SIG-M5 (cell line): ENCODE measurements around the gene SEMA6B.

Experiments used
- DNase-seq: peaks from one replicate; lab custom pipeline; 2025; lab: John Stamatoyannopoulos, UW

Gene SEMA6B

DNA sequence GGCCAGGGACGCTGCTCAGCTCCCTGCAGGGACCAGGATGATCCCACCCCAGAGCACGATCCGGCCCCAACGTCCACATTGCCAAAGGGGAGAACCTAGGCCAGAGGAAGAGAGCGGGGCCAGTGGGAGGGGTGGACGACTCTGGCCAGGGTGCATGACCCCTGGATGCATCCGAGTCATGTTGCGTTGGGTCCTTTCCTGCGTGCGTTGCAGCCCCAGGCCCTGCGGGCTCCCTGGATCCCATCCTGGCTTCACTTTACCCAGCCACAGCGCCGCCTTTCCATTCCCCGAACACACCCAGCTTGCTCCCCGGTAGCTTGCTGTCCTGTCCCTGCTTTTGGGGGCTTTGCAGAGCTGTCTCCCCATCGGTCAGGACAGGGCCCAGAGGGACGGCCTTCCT, 51.7 kb downstream of the SEMA6B start:
- DNase-seq, result no peak

DNA sequence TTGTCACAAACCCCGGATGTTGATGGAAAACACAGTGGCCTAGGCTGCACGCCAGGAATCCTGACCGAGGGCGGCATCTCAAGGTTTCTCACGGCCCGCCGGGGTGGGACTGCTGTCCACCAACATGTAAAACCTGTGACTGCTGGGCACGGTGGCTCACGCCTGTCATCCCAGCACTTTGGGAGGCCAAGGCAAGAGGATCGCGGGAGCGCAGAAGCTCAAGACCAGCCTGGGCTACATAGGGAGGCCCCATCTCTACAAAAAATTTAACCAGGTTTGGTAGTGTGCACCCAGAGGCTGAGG, 52.4 kb downstream of the SEMA6B start:
- DNase-seq, result no peak

DNA sequence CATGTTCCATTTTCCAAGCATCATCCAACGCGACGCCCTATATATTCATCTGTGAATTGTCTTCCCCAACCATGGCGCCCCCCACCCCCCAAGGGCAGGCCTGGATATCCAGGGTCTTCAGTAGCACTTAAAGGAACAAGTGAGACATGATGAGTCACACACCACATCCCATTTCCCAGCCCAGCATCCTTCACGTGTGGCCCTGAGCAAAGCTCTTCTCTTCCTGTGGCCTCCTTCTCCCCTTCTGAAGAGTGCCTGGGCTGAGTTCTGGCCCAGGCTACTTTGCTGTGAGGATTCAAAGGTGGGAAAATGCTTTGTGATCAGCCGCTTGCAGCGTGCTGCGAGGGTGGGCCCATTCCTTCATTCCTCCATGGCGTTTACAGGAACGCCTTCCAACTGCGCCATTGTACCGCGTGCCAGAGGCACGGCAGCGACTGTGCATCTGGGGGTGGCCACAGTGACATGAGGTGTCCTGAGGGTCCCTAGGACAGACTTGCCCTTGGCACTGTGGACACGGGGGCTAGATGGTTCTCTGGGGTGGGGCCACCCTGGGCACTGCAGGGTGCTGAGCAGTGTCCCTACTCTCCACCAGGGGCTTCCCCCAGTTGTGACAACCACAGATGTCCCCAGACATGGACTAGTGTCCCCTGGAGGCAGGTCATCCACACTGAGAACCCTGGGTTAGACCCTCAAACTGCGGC, 52.9 kb downstream of the SEMA6B start:
- no peak for DNase-seq

DNA sequence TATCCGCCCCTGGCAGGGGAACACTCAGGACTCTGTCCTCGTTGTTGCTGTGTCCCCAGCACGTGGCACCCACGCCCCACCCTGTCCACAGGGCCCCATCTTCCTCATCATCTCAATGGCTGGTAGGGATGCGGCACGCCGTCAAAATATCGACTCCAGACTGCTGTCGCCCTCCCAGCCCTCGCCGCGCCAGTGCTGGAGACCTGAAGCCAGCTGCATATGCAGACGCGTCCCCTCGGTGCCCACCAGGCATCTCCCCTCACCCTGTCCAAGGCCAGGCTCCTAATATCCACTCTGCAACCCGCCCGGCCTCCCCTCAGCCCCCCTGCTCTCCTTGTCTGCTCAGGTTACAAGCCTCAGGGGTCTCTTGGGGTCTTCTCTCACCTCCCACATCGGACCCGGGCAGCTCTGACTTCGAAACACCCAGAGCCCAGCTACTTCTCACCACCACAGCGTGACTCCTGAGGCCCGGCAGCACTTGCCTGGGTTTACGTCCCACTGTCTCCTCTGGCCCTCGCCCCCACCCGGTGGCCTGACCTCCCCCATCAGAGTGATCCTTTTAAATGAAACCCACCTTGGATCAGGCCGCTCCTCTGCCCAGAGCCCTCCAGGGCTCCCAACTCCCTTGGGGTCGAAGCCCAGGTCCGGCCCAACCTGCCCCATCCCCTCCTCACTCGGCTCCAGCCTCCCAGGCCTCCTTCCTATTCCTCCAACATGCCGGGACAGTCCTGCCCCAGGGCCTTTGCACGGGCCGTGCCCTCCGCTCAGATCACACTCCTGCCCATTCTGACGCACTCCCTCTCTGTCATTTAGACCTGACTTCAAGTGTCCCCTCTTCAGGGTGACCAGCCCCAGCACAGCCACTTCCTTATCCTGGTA, 53.7 kb downstream of the SEMA6B start:
- DNase-seq, result no peak

DNA sequence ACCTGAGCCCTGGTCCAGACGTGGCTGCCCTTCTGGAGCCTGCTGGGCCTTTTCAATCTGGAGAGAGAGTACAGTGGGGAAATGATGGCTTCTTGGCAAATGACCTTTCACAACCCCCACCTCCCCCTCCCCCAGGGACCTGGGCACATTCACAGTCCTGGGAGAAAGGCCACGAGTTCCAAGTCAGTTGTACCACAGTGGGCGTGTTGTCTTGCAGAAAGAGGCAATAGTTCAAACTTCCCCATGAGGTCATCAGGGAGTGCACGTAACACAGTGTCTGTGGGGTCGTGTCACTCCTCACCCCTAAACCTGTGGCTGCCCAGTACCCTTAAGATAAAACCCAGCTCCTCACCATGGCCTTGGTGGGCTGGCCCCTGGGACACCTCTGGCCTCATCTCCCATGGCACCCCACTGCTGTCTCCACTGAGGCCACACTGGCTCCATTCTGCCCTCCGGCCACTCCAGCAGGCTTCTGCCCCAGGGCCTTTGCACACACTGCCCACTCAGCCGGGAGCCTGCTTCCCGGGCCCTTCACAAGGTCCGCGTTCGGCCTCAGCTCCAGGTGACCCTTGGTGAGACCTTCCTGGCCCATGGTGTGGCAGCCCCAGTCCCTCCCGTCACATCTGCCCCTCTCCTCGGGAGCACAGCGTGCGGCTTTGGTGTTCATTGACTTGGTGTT, 54.5 kb downstream of the SEMA6B start:
- no peak for DNase-seq

DNA sequence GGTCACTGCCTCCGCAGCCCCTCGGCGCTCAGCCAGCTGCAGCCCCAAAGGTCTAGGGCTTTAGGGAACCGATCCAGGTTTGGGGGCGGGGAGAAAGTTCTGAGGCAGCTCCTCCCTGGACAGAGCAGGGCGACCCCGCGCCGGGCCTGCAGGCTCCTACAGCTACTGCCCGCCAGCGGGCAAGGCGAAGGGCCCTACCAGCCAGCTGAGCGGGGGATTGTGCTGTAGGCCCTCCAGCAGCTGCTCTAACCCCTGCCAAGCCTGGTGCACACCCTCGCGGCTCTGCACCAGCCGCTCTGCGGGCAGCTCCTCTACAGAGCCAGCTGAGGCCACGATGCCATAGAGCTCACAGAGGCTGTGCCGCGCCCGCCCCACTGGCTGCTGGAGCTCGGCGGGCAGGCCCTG, 55.2 kb downstream of the SEMA6B start:
- no peak for DNase-seq

DNA sequence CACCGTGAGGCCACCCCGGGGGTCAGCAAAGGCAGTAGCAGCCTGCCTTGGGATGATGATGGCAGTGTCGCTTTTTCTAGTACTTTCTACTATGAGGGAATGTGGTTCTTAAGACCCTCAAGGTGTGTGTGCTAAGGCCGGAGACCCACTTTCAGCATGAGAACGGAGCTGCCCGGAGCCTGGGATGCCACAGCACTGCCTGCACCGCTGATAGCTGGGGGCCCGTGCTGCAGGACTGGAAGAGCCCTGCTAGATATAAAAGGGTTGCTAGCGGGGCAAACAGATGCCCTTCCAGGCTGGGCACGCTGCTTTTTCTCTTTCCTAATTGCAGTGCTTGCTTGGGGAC, 55.7 kb downstream of the SEMA6B start:
- no peak for DNase-seq

DNA sequence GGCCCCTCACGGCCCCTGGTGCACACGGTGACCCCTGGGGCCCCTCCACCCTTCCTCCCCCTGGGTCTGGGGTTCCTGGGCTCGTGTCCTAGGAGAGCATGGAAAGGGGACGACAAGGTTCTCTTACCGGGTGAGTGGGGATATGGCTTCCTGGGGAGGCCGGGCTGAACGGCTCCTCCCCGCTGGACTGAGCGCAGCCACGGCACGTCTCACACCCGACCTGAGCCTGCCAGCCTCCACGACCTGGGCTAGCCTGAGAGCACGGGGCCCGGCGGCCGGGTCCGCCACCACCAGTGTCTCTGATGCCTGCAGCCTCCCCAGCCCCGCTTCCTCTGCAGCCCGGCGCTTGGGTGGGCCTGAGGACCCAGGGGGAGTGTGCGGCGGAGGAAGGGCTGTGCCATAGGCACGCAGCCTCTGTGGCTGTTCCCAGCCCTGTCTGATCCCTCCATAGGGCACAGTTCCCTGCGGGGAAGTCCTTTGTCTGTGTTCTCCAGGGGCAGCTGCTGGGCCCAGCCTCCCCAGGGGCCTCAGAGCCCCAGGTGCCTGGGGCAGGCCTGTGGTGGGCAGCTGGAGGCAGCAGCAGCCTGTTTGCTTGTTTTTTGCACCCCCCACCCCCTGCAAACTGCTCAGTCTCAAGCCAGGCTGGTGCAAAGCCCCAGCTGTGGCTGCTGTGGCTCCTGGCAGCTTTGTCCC, 56.2 kb downstream of the SEMA6B start:
- DNase-seq, result no peak

DNA sequence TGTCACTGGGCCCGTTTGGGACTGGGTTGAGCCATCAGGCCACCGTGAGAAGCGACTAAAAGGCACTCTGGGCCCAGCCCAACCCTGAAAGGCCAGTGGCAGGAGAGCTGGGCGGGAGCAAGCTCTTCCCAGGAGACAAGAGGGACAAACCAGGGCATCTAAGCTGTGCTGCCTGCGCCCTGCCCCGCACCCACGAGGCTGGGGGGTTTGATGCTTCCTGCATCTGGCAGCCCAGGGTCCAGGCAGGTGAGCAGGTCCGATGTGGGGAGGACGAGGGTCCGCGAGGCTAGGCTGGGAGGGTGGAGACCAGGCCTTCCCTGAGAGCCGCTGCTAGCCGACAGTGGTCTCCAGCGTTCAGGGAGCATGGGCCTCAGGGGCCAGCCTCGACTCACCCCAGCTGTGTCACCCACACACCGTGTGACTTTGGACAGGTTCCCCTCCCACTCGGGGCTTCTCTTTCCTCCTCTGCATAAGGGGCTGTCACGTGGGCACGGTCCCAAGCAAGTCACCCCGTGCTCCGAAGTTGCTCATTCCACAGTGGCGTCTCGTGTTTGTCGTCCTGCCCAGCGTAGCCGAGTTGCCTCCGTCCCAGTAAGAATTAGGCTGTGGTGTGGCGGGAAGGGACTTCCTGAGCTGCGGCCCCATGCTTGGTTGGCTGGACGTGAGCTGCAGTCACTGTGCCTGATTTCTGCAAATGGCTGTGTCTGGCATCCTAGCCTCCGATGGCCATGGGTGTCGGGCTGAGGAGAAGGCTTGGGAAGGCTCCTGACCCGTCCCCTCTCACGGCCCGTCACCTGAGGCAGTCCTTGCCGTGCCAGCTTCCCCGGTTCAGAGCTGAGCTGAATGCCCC, 57.0 kb downstream of the SEMA6B start:
- DNase-seq, result no peak

DNA sequence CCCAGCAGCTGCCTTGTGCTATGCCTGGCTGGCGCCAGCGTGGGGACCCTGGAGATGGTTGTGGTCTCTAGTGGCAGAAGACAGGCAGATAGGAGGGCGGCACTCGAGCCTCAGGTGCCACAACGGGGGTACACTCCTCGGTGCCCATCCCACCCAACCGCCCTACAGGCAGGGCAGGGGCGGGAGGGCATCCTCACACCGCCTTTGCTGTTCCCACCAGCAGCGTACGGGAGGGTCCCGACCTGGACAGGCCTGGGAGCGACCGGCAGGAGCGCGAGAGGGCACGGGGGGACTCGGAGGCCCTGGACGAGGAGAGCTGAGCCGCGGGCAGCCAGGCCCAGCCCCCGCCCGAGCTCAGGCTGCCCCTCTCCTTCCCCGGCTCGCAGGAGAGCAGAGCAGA, 57.8 kb downstream of the SEMA6B start:
- no peak for DNase-seq

DNA sequence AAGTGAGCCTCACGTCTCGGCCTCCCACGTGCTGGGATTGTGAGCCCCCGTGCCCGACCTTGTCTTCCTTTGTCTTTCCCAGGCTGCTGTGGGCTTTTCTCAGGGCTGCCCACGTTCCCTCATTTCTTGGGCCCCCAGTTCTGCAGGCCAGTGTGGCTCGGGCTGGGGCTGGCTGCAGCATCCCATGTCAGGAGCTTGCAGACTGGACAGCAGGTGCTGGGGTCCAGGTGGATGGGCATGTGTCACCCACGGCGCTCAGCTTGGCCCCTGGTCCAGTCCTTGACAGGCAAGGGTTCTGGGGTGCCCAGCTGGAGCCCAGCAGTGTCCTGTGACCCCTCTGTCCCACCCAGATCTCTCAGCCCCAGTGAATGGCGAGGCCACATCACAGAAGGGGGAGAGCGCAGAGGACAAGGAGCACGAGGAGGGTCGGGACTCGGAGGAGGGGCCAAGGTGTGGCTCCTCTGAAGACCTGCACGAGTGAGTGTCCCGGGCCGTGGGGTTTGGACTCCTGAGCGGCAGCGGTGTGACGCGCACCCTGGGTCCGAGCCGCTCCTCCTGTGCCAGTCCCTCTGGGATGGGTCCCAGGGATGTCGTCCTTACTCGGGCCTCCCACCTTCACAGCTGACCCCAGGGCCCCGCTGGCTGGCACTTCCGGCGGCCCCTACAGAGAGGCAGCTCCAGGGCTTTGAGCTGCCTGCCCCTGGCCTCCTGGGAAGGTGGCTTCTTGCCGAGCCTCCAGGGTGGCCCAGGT, 58.5 kb downstream of the SEMA6B start:
- DNase-seq, result no peak

DNA sequence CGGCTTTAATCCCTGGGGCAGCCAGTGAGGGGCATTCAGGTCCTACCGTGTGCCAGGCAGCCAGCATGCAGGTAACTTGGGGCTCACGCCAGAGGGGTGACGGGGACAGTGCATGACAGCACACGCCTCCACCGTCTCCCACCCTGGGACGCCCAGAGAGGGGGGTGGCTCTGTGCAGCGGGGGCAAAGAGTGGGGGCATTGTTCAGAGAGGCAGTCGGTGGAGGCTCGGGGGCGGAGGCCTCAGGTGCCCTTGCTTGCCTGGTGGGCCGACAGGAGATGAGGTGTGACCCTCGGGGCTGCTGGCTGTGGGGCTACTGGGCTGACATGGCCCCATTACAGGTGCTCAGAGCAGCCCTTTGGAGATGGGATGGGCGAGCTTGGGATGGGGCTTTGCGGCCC, 59.6 kb downstream of the SEMA6B start:
- DNase-seq, result no peak

DNA sequence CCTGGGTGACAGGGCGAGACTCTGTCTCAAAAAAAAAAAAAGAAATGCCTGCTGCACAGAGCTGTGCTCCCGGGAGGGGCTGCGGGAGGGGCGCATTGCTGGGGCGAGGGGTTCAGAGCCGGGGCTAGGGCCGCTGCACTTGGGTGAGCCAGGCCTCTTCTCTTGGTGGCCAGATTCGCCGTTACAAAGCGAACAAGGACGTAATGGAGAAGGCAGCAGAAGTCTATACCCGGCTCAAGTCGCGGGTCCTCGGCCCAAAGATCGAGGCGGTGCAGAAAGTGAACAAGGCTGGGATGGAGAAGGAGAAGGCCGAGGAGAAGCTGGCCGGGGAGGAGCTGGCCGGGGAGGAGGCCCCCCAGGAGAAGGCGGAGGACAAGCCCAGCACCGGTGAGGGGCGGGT, 60.2 kb downstream of the SEMA6B start:
- DNase-seq, result no peak

DNA sequence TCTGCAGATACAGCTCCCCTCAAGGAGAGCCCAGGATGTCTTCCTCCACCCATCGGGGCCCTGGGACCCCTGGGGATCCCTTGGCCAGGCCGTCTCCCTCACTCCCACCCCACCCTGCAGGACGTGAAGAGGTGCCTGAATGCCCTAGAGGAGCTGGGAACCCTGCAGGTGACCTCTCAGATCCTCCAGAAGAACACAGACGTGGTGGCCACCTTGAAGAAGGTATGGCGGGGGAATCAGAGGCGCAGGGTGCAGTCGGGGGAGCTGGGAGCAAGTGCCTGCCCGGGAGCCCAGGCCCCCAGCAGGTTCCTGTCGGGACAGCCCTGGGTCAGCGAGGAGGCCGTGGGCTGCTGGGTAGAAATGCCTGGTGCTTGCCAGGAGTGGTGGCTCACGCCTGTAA, 60.8 kb downstream of the SEMA6B start:
- DNase-seq, result no peak

DNA sequence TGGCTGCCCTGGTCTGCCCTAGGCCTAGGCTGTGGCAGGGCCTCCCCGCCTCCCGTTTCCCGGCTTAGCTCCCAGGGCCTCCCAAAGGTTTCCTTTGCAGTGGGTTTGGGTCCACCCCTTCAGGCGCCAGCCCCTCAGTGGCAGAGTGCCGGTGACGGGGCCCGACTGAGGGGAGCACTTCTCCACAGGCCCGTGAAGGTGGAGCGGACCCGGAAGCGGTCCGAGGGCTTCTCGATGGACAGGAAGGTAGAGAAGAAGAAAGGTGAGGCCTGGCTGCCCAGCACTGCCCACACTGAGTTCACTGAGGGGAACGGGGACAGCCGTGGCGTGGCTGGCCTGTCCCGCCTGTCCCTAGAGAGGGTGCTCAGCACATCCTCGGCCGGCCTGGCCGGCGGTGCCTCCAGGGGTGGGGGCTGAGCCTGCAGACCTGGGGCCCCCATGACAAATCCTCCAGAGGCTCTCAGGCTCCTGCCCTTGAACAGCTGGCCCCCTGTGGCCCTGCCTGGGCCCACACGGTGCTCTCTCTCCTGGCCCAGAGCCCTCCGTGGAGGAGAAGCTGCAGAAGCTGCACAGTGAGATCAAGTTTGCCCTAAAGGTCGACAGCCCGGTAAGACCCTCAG, 61.6 kb downstream of the SEMA6B start:
- DNase-seq, result no peak

DNA sequence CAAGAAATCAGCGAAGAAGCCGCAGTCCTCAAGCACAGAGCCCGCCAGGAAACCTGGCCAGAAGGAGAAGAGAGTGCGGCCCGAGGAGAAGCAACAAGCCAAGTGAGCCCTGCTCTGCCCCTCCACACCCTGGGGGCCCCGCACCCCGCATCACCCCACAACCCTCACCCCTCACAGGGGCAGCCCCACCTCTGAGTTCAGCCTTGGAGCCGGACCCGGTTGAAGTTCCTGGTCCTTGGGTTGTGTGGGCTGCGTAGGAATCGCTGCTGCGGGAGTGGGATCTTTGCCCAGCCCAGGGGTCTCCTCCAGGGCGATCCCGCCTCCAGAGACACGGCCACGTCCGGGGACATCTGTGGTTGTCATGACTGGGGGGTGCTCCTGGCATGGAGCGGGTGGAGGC, 63.2 kb downstream of the SEMA6B start:
- DNase-seq, result no peak

DNA sequence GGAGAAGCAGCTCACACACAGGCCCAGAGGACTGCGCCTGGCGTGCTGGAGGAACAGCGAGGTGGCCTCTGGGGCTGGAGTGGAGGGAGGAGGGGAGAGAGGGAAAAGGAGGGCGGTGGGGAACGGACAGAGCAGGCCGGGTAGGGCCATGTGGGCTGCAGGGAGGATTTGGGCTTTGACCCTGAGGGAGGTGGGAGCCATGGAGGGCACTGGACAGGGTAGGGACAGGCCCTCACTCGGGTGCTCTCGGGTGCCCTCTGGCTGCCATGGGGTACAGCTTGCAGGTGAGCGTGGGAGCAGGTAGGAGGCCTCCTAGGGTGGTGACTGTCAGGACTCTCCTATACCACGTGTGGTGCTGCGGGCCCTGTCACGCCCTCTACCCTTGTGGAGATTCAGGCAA, 64.0 kb downstream of the SEMA6B start:
- DNase-seq, result no peak

DNA sequence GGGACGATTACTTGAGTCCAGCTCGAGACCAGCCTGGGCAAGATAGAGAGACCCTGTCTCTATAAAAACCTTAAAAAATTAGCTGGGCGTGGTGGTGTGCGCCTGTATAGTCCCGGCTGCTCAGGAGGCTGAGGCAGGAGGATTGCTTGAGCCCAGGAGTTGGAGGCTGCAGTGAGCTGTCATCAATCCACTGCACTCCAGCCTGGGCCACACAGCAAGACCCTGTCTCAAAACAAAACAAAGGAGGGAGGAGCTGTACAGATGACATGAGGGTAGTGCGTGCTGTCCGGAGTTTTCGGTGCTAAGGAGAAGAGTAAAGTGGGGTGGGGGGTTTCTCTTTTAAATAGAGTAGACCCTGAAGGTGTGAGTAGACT, 64.8 kb downstream of the SEMA6B start:
- DNase-seq, result no peak

DNA sequence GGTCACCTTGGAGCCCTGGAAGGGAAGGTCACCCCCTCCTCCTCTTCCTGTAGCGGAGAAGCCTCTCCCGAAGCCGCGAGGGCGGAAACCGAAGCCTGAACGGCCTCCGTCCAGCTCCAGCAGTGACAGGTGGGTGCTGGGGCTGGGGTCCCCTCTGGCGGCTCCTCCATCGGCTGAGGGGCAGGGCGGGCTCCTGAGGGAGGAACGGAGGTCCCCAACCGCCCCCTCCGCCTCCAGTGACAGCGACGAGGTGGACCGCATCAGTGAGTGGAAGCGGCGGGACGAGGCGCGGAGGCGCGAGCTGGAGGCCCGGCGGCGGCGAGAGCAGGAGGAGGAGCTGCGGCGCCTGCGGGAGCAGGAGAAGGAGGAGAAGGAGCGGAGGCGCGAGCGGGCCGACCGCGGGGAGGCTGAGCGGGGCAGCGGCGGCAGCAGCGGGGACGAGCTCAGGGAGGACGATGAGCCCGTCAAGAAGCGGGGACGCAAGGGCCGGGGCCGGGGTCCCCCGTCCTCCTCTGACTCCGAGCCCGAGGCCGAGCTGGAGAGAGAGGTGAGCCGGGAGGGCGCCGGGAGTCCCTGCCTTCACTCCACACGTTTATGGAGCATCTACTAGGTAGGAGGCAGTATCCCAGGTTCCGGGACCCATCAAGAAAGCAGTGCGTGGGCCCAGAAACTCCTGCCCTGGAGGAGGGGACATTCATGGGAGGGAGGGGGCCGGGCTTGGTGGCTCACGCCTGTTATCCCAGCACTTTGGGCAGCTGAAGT, 65.4 kb downstream of the SEMA6B start:
- no peak for DNase-seq
